Fibroblast of lung (primary cell): ENCODE data around the gene PARP11.

Source experiments
- CTCF ChIP-seq, 2 donors: IDR thresholded peaks in 1 of 2; conservative IDR thresholded peaks in 1 of 2; 1 replicate in 1 of 2; 2 replicates in 1 of 2; pipeline ENCODE4 v1.5.1; 2011 to 2012; ENCODE audit warnings: low read length in 2 of 2, control low read depth in 1 of 2, inconsistent platforms in 1 of 2, low read depth in 1 of 2, mild to moderate bottlenecking in 1 of 2
- EZH2 ChIP-seq: IDR thresholded peaks from 2 replicates; pipeline ENCODE4 v1.5.1; 2012; ENCODE audit warnings: low read length, control low read depth, mild to moderate bottlenecking; ENCODE audit errors: missing control alignments

- TF ChIP-seq EZH2 (no peak), CTCF (conservative IDR thresholded peaks at IDR 0.05 in 1 of 2, IDR thresholded peaks at IDR 0.05 in 1 of 2; ENCODE audit: low read depth in 1 of 2, low read length in 2 of 2) (no peak)
These were observed 11.5 kb upstream of the PARP11 start for GRCh38 chr12:3884671-3885070.
